Astrocyte of the spinal cord (primary cell): Measurements from ENCODE around the gene MSLN.

Source experiments
- DNase-seq: peaks from one replicate; pipeline ENCODE4 v3.0.0; 2011; ENCODE audit warnings: low read depth, low spot score
- H3K4me3 ChIP-seq: 2 replicates; pipeline ENCODE4 v1.5.1; 2011; ENCODE audit warnings: low read depth, mild to moderate bottlenecking, low read length, moderate library complexity
- in situ Hi-C: cut with HindIII; loops from 2 replicates; pipeline ENCODE4 v1.10.0; 2017; ENCODE audit warnings: low sequenced_read_pairs
- TF ChIP-seq, protein P1 (sequence below): IDR thresholded peaks from 2 replicates; pipeline ENCODE4 v1.5.1; 2012; ENCODE audit warnings: low read depth, mild to moderate bottlenecking, low read length, inconsistent platforms

The MSLN gene

DNA sequence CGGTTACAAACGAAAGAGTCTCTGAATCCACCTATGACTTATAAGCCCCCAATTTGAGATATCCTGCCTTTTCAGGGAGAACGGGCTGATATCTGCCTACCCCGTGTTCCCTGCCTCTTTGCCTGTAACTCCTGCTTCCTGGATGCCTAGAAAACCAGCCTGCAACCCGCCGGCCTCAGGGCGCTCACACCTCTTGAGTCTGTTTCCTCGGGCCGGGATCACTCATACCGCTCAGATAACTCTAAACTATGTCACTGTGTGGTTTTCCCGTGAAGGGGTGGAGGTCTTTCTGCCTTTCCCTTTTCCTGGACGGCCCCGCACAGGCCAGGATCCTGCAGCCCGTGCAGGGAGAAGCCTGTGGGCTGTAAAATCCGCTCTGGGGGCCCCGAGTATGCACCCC is 17.3 kb downstream of the MSLN start:
- in situ Hi-C loops: no loop called here
- DNase-seq: no peak
- H3K4me3 ChIP-seq: no peak overlapping the region
- TF ChIP-seq, protein P1, sequence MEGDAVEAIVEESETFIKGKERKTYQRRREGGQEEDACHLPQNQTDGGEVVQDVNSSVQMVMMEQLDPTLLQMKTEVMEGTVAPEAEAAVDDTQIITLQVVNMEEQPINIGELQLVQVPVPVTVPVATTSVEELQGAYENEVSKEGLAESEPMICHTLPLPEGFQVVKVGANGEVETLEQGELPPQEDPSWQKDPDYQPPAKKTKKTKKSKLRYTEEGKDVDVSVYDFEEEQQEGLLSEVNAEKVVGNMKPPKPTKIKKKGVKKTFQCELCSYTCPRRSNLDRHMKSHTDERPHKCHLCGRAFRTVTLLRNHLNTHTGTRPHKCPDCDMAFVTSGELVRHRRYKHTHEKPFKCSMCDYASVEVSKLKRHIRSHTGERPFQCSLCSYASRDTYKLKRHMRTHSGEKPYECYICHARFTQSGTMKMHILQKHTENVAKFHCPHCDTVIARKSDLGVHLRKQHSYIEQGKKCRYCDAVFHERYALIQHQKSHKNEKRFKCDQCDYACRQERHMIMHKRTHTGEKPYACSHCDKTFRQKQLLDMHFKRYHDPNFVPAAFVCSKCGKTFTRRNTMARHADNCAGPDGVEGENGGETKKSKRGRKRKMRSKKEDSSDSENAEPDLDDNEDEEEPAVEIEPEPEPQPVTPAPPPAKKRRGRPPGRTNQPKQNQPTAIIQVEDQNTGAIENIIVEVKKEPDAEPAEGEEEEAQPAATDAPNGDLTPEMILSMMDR: no peak

- no peak overlapping the region for H3K4me3 ChIP-seq
- TF ChIP-seq, protein P1: no peak
- in situ Hi-C loops: no loop called here
- no peak for DNase-seq
Measured at GRCh38 chr16:778447-778846, 17.9 kb downstream of the MSLN start.

DNA sequence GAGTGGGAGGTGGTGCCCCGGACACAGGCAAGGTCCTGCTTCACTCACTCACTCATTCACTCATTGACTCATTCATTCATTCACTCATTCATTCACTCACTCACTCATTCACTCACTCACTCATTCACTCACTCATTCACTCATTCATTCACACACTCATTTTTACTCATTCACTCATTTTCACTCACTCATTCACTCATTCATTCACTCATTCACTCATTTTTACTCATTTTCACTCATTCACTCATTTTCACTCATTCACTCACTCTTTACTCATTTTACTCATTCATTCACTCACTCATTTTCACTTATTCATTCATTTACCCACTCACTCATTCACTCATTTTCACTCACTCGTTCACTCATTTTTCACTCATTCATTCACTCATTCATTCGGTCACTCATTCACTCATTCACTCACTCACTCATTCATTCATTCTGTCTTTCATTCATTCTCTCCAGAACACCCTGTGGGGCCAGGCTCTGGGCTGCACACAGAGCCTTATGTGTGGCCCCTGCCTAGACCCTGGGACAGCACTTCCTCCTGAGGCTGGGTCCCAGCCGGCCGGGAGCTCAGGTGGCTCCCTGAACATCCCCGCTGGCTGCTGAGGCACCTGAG is 18.5 kb downstream of the MSLN start:
- no peak overlapping the region for H3K4me3 ChIP-seq
- in situ Hi-C loops: no loop called here
- TF ChIP-seq, protein P1: no peak
- no peak for DNase-seq

DNA sequence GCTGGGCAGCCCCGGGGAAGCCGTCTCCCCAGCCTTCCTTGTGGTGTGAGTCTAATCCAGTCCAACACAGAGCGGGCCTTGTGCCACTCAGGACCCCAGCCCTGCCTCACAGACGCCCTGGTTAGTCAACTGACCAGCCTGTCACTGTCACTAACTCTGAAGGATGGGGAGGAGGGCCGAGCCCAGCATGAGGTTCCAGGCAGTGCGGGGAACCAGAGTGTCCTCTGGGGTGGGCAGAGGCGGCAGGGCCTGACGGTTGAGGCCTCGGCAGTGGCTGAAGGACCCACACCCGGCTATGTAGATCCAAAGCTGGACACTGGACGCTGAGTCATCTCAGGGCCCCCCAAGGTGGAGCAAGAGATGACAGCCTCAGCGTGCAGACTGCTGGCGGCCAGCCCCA is 19.0 kb downstream of the MSLN start:
- TF ChIP-seq, protein P1: no peak
- no peak for DNase-seq
- no peak overlapping the region for H3K4me3 ChIP-seq
- in situ Hi-C loops: no loop called here

DNA sequence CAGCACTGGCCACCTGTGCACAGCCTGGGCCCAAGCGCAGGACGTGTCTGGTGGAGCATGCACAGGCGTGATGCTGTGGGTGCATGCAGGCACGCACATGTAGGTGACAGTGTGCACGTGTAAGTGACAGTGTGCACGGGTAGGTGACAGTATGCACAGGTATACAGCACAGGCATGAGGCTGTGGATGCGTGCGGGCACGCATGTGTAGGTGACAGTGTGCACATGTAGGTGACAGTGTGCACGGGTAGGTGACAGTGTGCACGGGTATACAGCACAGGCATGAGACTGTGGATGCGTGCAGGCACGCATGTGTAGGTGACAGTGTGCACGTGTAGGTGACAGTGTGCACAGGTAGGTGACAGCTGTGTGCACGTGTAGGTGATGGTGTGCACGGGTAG is 19.8 kb downstream of the MSLN start:
- in situ Hi-C loops: no loop called here
- no peak for DNase-seq
- no peak overlapping the region for H3K4me3 ChIP-seq
- TF ChIP-seq, protein P1: no peak

GRCh38 chr16:781346-782010 is 20.9 kb downstream of the MSLN start:
- TF ChIP-seq, protein P1: no peak
- in situ Hi-C loops: no loop called here
- H3K4me3 ChIP-seq: no peak overlapping the region
- no peak for DNase-seq
